K562 (cell line): ENCODE data around the gene CAST. TPM values are rescaled to one million over a fixed set of nuclear protein-coding genes. Genes with fewer than 3 reads are reported as not detected.

Source experiments
- BRF1 ChIP-seq: IDR thresholded peaks from 3 replicates; pipeline ENCODE4 v1.6.1; 2011; ENCODE audit warnings: borderline replicate concordance, mild to moderate bottlenecking; ENCODE audit not compliant: insufficient read length; ENCODE audit errors: extremely low read depth
- CREB3 ChIP-seq: fragments of 450-650 bp; conservative IDR thresholded peaks from 2 replicates; pipeline ENCODE4 v1.6.1; 2016; ENCODE audit warnings: missing genetic modification characterization, low read depth, mild to moderate bottlenecking, missing compliant biosample characterization, moderate library complexity
- CXXC5 ChIP-seq: fragments of 250-450 bp; sonication (Bioruptor Pico); IDR thresholded peaks from 2 replicates; pipeline ENCODE4 v1.8.0; 2022; ENCODE audit warnings: inconsistent platforms, mild to moderate bottlenecking, moderate library complexity
- HDAC2 ChIP-seq: fragments of 450-650 bp; IDR thresholded peaks from 2 replicates; pipeline ENCODE4 v1.6.1; 2016; ENCODE audit warnings: mild to moderate bottlenecking
- RNF2 ChIP-seq: sonication (generic); IDR thresholded peaks from 2 replicates; pipeline ENCODE4 v1.6.1; 2016
- SIRT6 ChIP-seq: IDR thresholded peaks from one replicate; pipeline ENCODE4 v1.6.1; 2012; ENCODE audit warnings: low read depth, mild to moderate bottlenecking, control low read depth, inconsistent platforms, low read length, moderate library complexity
- SMC3 ChIP-seq: conservative IDR thresholded peaks from 2 replicates; pipeline ENCODE4 v1.6.1; 2011; ENCODE audit warnings: low read depth, low read length, improper control_type of control experiment; ENCODE audit not compliant: insufficient read depth
- TAF9B ChIP-seq: fragments of 450-650 bp; IDR thresholded peaks from 2 replicates; pipeline ENCODE4 v1.6.1; 2018; ENCODE audit warnings: mild to moderate bottlenecking; ENCODE audit not compliant: partially characterized antibody
- polyA plus RNA-seq, 8 experiments: library from polyadenylated mRNA; depleted of rRNA in 4 of 8; stranded (reverse) in 5 of 8; unstranded in 3 of 8; fragments of >200 nt; fragmentation: Nextera tagmentation in 2 of 8; fragmentation: Illumina TruSeq in 1 of 8; extraction: Ambion mirVana in 2 of 8; extraction: Trizol in 1 of 8; gene quantifications; 2 replicates each; pipeline versions ENCODE4 v1.2.1 to v1.2.3, GENCODE V29; 2011 to 2014; ENCODE audit warnings: inconsistent platforms in 1 of 8, missing spikeins in 1 of 8
- total RNA-seq, 7 experiments: library from RNA; depleted of rRNA in 6 of 7; stranded (reverse); fragments of >200 nt in 6 of 7; fragmentation: Illumina TruSeq in 2 of 7; extraction: Trizol in 2 of 7; gene quantifications; 2 replicates each; pipeline versions ENCODE4 v1.2.1 to v1.2.3, GENCODE V29; 2011 to 2021; ENCODE audit warnings: low replicate concordance in 1 of 7
- TF ChIP-seq, protein P1 (sequence below): fragments of 450-650 bp; IDR thresholded peaks from 2 replicates; pipeline ENCODE4 v1.6.1; 2016; ENCODE audit warnings: low read depth
- TF ChIP-seq, protein P2 (sequence below), 2 experiments: fragments of 450-650 bp; IDR thresholded peaks; 2 replicates each; pipeline ENCODE4 v1.6.1; 2016; ENCODE audit warnings: mild to moderate bottlenecking in 2 of 2, borderline replicate concordance in 1 of 2, low read depth in 1 of 2, moderate library complexity in 1 of 2

CAST gene
- total and polyA plus RNA-seq, 9 of the 15 experiments (the other 6 are each of a cell fraction or from before 2014, with no cell fraction given): 55.5 to 136 (median 86.1) TPM

DNA sequence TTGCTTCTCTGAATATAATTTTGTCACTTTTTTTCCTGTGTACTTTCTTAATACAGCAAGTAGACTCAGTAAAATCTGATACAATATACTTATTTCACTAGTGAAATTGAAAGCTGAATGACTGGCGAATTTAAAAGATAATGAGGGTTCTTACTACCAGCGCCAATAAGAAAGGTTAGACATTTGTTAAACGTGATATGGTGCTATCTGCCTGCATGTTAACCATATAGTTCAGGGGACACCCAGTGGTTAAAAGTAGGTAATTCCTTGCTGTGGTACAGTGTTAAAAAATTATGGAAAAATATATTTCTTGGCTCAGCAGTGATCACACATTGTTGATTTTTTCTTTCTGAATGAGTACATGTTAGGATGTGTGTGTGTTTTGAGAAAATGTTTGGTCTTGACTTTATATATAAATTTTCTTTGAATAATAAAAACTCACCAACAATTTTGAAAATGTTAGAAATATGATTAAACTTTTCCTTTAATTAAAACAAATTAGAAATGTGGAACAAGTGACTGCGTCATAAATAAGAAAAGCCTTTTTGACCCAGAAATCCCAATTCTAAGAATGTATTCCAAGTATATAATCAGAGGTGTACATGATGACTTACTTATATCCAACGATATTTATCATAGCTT, 25.8 kb downstream of the CAST start (continued):
- no peak for TF ChIP-seq TAF9B
- peak; percentile 60; the same call in 1 of the 2 replicates for TF ChIP-seq SMC3
- no peak for TF ChIP-seq CREB3 (tag)
- no peak for TF ChIP-seq BRF1
- no peak for TF ChIP-seq RNF2
- TF ChIP-seq CXXC5: no peak
- TF ChIP-seq HDAC2: no peak
- TF ChIP-seq, protein P1, sequence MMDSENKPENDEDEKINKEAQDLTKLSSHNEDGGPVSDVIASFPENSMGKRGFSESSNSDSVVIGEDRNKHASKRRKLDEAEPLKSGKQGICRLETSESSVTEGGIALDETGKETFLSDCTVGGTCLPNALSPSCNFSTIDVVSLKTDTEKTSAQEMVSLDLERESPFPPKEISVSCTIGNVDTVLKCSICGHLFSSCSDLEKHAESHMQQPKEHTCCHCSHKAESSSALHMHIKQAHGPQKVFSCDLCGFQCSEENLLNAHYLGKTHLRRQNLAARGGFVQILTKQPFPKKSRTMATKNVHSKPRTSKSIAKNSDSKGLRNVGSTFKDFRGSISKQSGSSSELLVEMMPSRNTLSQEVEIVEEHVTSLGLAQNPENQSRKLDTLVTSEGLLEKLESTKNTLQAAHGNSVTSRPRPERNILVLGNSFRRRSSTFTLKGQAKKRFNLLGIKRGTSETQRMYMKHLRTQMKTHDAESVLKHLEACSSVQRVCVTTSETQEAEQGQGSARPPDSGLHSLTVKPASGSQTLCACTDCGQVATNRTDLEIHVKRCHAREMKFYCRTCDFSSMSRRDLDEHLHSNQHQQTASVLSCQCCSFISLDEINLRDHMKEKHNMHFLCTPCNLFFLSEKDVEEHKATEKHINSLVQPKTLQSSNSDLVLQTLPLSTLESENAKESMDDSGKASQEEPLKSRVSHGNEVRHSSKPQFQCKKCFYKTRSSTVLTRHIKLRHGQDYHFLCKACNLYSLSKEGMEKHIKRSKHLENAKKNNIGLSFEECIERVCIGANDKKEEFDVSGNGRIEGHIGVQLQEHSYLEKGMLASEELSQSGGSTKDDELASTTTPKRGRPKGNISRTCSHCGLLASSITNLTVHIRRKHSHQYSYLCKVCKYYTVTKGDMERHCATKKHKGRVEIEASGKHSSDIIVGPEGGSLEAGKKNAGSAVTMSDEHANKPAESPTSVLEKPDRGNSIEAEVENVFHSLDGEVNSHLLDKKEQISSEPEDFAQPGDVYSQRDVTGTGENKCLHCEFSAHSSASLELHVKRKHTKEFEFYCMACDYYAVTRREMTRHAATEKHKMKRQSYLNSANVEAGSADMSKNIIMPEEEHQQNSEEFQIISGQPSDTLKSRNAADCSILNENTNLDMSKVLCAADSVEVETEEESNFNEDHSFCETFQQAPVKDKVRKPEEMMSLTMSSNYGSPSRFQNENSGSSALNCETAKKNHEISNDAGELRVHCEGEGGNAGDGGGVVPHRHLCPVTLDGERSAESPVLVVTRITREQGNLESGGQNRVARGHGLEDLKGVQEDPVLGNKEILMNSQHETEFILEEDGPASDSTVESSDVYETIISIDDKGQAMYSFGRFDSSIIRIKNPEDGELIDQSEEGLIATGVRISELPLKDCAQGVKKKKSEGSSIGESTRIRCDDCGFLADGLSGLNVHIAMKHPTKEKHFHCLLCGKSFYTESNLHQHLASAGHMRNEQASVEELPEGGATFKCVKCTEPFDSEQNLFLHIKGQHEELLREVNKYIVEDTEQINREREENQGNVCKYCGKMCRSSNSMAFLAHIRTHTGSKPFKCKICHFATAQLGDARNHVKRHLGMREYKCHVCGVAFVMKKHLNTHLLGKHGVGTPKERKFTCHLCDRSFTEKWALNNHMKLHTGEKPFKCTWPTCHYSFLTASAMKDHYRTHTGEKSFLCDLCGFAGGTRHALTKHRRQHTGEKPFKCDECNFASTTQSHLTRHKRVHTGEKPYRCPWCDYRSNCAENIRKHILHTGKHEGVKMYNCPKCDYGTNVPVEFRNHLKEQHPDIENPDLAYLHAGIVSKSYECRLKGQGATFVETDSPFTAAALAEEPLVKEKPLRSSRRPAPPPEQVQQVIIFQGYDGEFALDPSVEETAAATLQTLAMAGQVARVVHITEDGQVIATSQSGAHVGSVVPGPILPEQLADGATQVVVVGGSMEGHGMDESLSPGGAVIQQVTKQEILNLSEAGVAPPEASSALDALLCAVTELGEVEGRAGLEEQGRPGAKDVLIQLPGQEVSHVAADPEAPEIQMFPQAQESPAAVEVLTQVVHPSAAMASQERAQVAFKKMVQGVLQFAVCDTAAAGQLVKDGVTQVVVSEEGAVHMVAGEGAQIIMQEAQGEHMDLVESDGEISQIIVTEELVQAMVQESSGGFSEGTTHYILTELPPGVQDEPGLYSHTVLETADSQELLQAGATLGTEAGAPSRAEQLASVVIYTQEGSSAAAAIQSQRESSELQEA: no peak
- TF ChIP-seq SIRT6: no peak
- TF ChIP-seq, protein P2, sequence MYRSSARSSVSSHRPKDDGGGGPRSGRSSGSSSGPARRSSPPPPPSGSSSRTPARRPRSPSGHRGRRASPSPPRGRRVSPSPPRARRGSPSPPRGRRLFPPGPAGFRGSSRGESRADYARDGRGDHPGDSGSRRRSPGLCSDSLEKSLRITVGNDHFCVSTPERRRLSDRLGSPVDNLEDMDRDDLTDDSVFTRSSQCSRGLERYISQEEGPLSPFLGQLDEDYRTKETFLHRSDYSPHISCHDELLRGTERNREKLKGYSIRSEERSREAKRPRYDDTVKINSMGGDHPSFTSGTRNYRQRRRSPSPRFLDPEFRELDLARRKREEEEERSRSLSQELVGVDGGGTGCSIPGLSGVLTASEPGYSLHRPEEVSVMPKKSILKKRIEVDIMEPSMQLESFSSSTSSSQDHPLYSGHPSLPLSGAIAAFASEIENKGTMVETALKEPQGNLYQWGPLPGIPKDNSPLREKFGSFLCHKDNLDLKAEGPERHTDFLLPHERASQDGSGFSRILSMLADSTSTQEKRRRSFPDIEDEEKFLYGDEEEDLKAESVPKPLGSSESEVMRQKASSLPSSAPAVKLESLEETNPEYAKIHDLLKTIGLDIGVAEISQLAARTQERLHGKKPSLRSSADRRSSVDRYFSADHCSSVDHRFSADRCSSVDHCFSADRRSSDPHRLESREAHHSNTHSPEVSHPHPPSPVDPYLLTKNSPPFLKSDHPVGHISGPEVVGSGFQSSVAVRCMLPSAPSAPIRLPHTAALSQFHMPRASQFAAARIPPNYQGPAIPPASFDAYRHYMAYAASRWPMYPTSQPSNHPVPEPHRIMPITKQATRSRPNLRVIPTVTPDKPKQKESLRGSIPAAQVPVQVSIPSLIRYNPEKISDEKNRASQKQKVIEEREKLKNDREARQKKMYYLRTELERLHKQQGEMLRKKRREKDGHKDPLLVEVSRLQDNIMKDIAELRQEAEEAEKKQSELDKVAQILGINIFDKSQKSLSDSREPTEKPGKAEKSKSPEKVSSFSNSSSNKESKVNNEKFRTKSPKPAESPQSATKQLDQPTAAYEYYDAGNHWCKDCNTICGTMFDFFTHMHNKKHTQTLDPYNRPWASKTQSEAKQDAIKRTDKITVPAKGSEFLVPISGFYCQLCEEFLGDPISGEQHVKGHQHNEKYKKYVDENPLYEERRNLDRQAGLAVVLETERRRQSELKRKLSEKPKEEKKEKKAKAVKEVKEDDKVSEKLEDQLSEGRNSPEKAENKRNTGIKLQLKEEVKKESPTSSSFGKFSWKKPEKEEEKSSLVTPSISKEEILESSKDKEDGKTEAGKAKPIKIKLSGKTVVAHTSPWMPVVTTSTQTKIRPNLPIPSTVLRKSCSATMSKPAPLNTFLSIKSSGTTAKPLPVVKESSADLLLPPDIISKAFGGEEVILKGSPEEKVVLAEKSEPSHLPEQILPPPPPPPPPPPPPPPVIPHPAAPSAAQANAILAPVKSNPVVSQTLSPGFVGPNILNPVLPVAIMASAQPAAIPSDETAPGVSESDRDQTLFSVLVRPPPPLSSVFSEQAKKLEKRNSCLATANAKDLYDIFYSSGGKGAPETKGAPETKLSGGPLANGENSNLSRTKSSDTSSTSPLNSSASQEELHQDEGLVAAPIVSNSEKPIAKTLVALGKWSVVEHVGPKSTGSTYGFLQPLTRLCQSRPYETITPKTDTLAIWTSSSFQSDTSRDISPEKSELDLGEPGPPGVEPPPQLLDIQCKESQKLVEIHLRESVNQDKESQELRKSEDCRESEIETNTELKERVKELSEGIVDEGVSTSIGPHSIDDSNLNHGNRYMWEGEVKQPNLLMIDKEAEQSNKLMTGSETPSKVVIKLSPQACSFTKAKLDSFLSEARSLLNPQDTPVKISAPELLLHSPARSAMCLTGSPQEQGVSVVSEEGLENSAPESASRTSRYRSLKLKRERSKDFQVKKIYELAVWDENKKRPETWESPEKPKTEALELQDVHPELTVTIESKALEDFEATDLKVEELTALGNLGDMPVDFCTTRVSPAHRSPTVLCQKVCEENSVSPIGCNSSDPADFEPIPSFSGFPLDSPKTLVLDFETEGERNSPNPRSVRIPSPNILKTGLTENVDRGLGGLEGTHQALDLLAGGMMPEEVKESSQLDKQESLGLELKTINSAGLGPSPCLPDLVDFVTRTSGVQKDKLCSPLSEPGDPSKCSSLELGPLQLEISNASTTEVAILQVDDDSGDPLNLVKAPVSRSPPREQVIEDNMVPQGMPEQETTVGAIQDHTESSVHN (IDR thresholded peaks at IDR 0.05; ENCODE audit: borderline replicate concordance in 1 of 2, low read depth in 1 of 2): no peak
